Activated CD4-positive, CD25-positive, alpha-beta regulatory T cell treated with anti-CD3 and anti-CD28 coated beads, Interleukin-2, amount 50 U/mL, for 24 hours (primary cell): Measurements from ENCODE around the gene AGER.
"Not testable (repeated sequence)": the region's sequence is repeated elsewhere in the genome, so short reads cannot be mapped to it uniquely, and the experiment has no call there.

Experiments
- ATAC-seq, 2 donors: fragments of 150-1000 bp; cut with Tn5 transposase; one replicate each; pipeline ENCODE4 v1.10.0; 2021; ENCODE audit warnings: mild to moderate bottlenecking in 1 of 2, moderate library complexity in 1 of 2

AGER gene

GRCh38 chr6:32148289-32149091 is 35.6 kb downstream of the AGER start:
- peak; percentile 75 to 82 for ATAC-seq

- no peak for ATAC-seq
Observed at GRCh38 chr6:32147401-32148132, 36.5 kb downstream of the AGER start.

- no peak for ATAC-seq
Observed at GRCh38 chr6:32146687-32147086, 37.4 kb downstream of the AGER start.

GRCh38 chr6:32146287-32146686 is 37.8 kb downstream of the AGER start:
- ATAC-seq: no peak

GRCh38 chr6:32144238-32144637 is 39.8 kb downstream of the AGER start:
- ATAC-seq: not testable (repeated sequence)

- no peak for ATAC-seq
Observed at GRCh38 chr6:32140420-32141046, 43.5 kb downstream of the AGER start.

DNA sequence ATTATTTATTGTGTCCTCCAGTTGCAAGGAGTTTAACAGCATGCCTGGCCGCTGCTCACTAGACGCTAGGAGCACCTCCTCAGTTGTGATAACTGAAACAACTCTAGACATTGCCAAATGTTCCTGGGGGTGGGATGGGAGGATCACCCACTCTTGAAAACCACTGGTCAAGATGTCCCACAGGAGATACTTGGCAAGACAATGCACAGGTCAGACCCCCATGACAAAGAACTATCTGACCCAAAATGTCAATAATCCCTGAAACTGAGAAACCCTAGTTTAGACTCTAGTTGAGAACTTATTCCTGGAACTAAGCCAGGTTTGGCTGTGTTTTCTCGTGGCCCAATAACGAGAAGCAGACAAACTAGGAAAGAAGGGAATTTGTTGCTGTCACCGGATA is 44.5 kb downstream of the AGER start:
- no peak for ATAC-seq

DNA sequence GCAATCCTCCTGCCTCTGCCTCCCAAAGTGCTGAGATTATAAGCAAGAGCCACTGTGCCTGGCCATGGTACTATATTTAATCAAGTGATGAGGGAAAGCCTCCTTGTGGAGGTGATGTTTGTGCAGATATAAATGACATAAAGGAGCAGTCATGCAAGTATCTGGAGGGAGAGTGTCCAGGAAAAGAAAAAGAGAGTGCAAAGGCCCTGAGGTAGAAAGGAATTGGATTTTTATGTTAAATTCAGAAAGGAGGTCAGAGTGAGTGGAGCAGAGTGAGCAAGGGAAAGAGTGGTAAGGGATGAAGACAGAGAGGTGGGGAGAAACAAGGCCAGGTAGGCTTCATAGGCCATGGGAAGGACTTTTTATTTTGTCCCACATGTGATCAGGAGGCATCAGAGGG is 46.6 kb downstream of the AGER start:
- ATAC-seq: no peak

- no peak for ATAC-seq
Observed at GRCh38 chr6:32133786-32134185, 50.3 kb downstream of the AGER start.

DNA sequence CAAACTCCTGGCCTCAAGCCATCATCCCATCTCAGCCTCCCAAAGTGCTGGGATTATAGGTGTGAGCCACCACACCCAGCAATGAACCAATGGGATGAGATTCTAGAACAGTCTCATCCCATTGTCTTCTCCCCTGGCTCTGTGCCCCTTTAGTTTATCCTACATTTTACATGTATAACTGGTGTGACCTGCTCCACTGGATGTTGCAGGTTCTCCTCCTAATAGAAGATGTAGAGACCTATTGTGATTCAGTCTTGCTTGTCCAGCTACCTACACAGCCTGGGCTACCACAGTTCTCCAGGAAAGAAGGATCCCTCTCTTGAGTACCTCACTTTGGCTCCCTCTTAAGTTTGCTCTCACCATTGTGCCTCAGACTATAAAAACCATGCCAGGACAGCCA is 51.9 kb downstream of the AGER start:
- ATAC-seq: no peak

DNA sequence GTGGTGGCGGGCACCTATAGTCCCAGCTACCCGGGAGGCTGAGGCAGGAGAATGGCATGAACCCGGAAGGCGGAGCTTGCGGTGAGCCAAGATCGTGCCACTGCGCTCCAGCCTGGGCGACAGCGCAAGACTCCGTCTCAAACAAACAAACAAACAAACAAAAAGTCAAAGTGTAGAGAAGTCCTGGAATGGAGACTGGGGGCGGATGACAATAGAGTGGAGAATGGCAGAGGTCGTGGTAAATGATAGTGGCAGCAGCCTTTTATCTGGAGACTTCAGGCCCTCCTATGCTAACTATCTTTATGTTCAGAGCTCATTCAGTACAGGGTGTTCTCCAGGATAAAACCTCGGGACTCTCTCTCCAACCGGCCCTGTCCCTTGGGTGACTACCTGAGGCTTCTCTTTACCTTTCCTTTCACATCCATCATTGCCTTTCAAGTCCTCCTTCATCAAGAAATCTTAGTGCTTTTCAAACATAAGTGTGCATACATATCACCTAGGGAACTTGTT is 52.6 kb downstream of the AGER start:
- no peak for ATAC-seq
